GM18517 (cell line): ENCODE measurements around the gene GP9.

Source experiments
- ATAC-seq: cut with Tn5 transposase; IDR thresholded peaks from one replicate; pipeline ENCODE4 v1.9.1; 2021; ENCODE audit warnings: mild to moderate bottlenecking, moderate library complexity; ENCODE audit not compliant: unreplicated experiment

The GP9 gene

GRCh38 chr3:129060276-129061022 is at the start of gene GP9:
Gene GP9, plus strand, starts transcription at chr3:129060779. Its CDS starts 961 bp downstream, at chr3:129061740.
- no peak for ATAC-seq

- ATAC-seq, result no peak
Measured at GRCh38 chr3:129013491-129013891, 47.1 kb upstream of the GP9 start.

DNA sequence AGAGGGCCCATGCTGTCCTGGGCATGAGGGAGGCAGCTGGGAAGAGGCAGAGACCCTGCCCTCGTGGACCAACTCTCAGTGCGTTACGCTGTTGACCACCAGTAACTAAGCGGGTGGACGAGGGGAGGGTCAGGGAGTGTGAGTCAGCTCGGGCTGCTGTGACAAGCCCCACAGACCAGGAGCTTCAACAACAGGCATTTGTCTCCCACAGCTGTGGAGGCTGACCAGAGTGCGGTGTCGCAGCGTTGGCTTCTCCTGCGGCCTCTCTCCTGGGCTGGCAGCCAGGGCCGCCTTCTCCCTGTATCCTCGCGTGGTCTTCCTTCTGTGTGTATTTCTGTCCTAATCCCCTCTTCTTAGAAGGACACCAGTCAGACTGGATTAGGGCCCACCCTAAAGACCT is 46.4 kb upstream of the GP9 start:
- ATAC-seq, result no peak

DNA sequence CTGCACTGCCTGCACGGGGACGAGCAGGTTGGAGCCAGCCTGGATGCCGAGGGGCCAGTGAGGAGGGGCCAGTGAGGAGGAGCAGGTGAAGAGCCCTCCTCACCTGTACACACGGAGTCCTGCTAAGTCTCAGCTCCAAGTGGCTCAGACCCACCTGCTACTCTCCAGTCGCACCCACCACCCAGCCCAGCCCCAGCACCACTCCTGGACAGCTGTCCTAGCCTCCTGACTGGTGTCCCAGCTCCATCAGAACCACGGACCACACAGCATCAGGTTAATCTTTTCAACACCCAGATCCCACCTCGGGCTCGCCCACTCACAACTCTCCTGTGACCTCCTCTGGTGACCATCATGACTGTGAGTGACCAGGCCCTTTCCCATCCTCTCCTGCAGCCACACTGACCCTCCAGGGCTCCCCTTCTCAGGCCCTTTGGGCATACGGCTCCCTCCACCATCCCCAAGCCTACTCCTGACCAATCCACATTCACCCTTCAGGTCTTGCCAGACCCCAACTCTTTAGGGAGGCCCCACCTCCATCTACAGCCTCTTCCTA is 45.7 kb upstream of the GP9 start:
- ATAC-seq, result no peak

- no peak for ATAC-seq
Measured at GRCh38 chr3:129015388-129016105, 45.0 kb upstream of the GP9 start.

DNA sequence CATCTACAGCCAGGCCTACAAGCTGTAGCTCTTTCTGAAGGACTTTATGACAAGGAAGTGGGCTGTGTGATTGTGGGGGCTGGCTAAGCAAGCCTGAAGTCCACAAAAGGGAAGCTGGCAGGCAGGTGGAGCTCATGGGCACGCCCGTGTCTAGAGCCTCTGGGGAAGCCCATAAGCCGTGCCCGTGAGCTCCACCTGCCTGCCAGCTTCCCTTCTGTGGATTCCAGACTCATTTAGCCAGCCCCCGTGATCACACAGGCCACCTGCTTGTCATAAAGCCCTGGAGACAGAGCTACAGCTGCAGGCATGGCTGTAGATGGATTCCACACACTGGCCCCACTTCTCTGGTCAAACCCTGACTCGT is 44.2 kb upstream of the GP9 start:
- ATAC-seq, result no peak

- peak; percentile 60 for ATAC-seq
Measured at GRCh38 chr3:129016720-129017483, 43.7 kb upstream of the GP9 start.

DNA sequence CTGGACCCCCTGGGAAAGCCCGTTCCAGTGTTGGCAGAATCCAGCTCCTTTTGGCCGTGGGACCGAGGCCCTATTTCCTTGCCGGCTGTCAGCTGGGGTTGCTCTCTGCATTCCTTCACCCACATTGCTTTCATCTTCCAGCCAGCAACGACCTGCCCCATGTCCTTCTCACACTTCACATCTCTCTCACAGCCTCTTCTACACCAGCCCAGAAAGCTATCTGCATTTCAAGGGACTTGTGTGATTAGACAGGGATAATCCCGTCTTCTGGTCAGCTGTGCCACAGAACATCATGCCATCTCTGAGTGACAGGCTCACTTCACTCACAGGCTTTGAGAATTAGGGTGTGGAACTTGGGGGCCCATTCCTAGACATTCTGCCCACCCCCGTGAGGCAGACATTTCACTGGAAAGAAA is 43.1 kb upstream of the GP9 start:
- ATAC-seq, result no peak

DNA sequence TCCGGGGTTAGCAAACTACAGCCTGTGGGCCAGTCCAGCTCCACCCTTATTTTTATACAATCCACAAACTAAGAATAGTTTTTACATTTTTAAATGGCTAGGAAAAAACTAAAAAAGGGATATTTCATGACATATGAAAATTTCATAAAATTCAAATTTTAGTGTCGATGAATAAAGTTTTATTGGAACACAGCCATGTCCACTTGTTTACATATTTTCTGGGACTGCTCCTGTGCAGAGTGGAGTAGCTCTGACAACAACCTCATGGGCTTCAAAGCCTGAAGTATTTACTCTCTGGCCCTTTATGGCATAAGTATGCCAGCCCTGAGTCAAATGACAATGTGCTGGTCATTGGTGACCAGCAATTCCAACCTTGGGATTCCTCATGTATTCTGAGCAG is 42.3 kb upstream of the GP9 start:
- ATAC-seq, result no peak

GRCh38 chr3:129018751-129019150 is 41.8 kb upstream of the GP9 start:
- ATAC-seq, result no peak

- no peak for ATAC-seq
Measured at GRCh38 chr3:129019266-129019665, 41.3 kb upstream of the GP9 start.

DNA sequence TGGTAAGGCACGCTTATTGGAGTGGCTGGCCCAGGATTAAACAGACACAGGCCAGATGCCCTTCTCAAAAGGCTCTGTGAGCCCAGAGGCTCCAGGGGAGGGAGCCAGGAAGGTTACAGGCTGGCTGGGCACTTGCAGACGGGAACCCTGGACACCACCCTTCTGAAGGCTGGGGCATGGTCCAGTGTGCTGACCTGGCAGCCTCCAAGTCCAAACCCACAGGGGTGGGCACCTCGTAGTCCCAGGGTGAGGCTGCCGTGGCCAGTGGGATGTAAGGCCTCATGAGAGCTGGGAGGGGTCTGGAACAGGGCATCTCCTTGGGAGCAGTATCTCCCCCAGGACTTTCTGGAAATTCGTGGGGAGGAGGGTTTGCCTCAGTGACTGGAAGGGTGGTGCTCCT is 39.9 kb upstream of the GP9 start:
- no peak for ATAC-seq

- ATAC-seq, result no peak
Measured at GRCh38 chr3:129021140-129021551, 39.4 kb upstream of the GP9 start.

GRCh38 chr3:129022114-129023007 is 38.2 kb upstream of the GP9 start:
- no peak for ATAC-seq

DNA sequence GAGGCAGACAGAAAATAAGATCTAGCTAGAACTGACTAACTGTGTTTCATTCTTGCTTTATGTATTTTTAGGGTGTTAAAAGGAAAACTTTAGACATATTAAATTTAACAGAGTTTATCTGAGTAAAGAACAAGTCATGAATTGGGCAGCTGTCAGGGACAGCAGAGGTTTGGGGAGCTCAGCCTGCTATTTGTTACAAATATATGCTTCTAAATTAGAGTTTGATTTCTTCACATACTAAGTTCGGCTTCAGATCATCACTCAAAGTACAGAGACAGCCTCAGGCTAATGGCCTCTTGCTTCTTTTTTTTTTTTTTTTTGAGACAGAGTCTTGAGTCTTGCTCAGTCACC is 37.6 kb upstream of the GP9 start:
- no peak for ATAC-seq

DNA sequence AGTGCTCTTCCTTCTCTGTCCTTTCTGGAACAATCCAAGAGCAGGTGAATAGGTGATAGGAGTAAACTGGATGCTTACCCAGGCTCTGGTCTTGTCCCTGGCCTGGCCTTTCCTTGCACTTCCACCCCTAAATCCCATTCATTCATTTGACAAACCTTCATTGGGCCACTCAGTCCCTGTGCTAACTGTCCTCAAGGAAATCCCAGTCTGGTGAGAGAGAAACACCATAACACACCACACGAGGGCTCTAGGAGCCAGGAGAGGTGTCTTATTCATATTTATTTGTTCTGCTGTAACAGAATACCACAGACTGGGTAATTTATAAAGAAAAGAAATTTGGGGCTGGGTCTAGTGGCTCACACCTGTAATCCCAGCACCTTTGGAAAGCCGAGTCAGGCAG is 36.7 kb upstream of the GP9 start:
- ATAC-seq, result no peak

DNA sequence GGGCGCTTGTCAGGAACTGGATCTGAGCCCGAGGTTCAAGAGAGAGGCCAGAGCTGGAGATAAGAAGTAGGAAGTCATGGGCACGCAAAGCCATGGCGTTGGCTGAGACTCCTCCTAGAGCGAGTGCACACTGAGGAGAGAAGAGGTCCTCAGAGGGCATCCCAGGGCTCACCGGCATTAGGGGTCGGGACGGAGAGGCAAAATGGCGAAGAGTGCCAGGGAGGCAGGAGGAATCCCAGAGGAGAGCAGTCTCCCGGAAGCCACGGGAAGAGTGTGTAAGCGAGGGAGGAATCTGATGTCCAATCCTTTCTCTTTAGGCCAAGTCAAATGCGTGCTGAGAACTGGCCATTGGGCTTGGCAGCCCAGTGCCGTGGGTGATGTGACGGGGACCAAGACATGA is 35.5 kb upstream of the GP9 start:
- no peak for ATAC-seq

DNA sequence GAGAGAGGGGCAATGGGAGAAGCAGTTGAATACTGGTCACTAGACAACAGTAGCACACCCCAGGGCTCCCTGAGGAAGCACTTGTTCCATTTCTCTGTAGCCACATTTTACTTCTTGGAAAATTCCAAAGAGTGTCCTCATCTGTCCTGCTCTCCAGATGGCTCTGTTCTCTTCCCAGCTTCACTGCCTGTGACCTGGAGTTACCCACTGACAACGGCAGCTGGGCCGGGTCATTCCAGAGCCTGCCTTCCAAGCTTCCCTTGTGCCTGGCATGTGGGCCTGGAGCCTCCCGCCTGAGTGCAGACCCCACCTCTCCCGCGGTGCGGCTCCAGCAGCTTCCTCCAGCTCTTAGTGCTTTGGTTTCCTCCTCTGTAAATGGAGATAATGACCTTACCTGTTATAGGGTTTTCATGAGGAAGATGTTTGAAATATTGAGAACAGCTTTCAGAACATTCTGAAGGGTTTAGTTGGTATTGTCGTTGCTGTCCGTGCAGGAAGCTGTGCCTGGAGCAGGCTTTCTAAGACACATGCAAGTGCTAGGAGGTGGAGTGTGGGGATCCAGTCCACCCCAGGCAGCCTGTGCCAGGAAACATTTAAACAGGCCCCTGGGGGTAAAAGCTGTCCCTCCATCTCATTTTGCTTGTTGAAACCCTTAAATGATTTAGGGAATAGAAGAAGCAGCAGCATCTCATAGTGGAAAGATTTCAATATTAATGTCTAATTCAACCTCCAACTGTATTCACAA is 34.7 kb upstream of the GP9 start:
- ATAC-seq, result no peak

DNA sequence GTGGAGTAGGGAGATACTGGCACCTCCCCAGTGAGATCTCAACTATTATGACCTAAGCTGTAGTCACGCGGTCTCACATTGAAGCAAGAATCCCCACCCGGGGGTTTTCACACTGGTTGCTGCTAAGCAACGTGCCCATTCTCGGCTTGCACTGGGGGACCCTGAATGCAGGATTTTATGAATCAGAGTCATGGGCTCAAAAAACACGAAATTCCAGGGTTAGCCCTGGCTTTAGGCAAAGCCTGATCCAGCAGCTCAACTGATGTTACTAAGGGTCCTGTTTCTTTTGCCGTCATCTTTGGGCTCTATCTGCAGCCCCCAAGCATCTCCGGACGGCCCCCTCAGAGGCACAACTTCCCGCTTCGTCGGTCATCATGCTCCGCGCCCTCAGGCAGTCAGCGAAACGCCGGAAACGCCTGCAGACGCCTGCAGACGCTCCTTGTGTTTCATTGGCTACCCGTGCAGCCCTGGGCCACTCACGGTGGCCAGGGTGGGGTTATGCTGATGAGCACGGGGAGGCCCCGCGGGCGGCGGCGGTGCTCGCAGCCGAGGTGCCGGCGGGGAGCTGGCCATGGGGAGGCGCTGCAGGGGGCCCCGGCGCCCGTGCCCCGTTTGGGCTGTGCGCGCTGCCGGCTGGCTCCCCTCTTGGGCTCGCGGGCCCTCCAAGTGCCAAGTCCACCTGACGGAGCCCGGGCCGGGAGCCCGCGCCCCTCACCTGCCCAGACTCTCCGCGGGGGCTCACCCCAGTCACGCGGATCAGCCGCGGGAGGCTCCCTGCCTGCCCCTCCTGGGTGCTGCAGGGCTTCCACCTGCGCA is 33.6 kb upstream of the GP9 start:
- ATAC-seq, result peak; percentile 93
